MCF 10A (cell line): ENCODE data around the gene DLX3. TPM values are rescaled to one million over a fixed set of nuclear protein-coding genes. Genes with fewer than 3 reads are reported as not detected.

ENCODE experiments used
- BruUV-seq: library from RNA; stranded (reverse); fragments of 400-500 nt; replicated peaks from 2 replicates; lab custom pipeline; 2021; lab: Mats Ljungman, UMichigan
- CTCF ChIA-PET: fragments of 300-600 bp; sonication (Branson Sonifier 250); formaldehyde crosslinking; extraction: SDS; loops from one replicate; lab custom pipeline; 2021; ENCODE audit warnings: antibody characterized with exemption, inconsistent platforms; lab: Yijun Ruan, JAX
- POLR2A ChIA-PET: fragments of 300-600, 350-650 bp; sonication (Branson Sonifier 250); formaldehyde crosslinking; extraction: SDS; loops from one replicate; lab custom pipeline; 2020; ENCODE audit warnings: antibody characterized with exemption, inconsistent platforms; lab: Yijun Ruan, JAX
- DNase-seq: peaks from one replicate; pipeline ENCODE4 v3.0.0-alpha.2; 2018; ENCODE audit not compliant: unreplicated experiment
- H3K27ac Mint-ChIP-seq: one replicate; pipeline ENCODE4 v1.8.0; 2022; ENCODE audit warnings: mild to moderate bottlenecking, low read depth, mixed read lengths; ENCODE audit not compliant: unreplicated experiment
- H3K27me3 Mint-ChIP-seq: one replicate; pipeline ENCODE4 v1.8.0; 2022; ENCODE audit warnings: mixed read lengths; ENCODE audit not compliant: insufficient read depth, unreplicated experiment
- H3K36me3 Mint-ChIP-seq: one replicate; pipeline ENCODE4 v1.8.0; 2022; ENCODE audit warnings: mild to moderate bottlenecking, moderate library complexity, mixed read lengths; ENCODE audit not compliant: insufficient read depth, unreplicated experiment
- H3K4me1 Mint-ChIP-seq: one replicate; pipeline ENCODE4 v1.8.0; 2022; ENCODE audit warnings: mixed read lengths; ENCODE audit not compliant: insufficient read depth, unreplicated experiment
- H3K4me3 Mint-ChIP-seq: one replicate; pipeline ENCODE4 v1.8.0; 2022; ENCODE audit warnings: mild to moderate bottlenecking, moderate library complexity, mixed read lengths; ENCODE audit not compliant: unreplicated experiment
- H3K9me3 Mint-ChIP-seq: one replicate; pipeline ENCODE4 v1.8.0; 2022; ENCODE audit warnings: mixed read lengths; ENCODE audit not compliant: unreplicated experiment
- intact Hi-C: fragments of 100-400 bp; cut with micrococcal nuclease; formaldehyde crosslinking; loops from 2 replicates; pipeline ENCODE4 v1.14.1; 2022
- total RNA-seq: library from RNA; stranded (reverse); gene quantifications from 2 replicates; pipeline ENCODE4 v1.2.3, GENCODE V29; 2022
- TF ChIP-seq, protein P1 (sequence below): fragments of 200-600 bp; IDR thresholded peaks from one replicate; pipeline ENCODE4 v1.8.0; 2022; ENCODE audit warnings: antibody characterized with exemption, mild to moderate bottlenecking; ENCODE audit not compliant: unreplicated experiment

Gene DLX3
- total RNA-seq, 1 experiment from 2014 or later: not detected

DNA sequence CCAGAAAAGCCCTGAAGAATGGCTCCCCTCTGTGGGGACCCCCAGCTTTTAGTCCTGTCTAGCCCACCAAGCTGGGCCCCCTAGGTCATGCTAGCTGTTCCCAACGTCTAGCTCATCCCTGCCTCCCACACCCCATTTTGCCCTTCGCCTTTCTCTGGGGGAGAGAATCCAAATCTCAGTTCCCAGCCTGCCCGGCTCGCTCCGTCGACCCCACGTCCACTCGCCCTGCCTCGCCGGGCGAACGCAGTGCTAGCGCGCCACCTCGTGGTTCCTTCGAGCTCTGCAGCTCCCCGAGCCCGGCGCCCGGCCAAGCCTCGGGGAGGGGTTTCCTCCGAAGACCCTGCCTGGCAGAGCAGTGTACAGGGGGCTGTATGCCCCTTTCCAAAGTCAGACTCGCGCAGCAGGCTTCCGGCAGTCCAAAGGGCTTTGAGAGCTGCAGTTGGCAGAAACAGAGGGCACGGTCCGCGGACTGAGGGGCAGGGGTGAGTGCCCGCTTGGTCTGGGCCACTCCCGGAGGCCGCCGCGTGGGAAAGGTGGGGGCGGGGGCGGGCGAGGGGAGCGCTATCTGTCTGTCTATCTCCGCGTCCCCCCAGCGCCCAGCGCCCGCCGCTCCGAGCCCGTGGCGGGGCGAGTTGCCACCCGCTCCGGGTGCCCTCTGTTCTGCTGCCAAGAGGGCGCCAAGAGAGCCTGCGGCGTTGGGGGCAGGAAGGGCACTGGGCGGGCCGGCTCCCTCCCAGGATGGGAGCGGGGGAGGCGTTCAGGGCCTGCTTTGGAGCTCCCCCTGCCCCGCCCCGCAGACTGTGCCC lies 1.7 kb upstream of the DLX3 start:
- Mint-ChIP-seq H3K4me3 (peak overlapping the region; percentile 61), H3K27ac (peak overlapping the region; percentile 37), H3K4me1 (peaks cover 24% of the 10 kb centered on the region), H3K36me3 (peaks cover 5% of the 10 kb centered on the region), H3K9me3 (no peaks in the 10 kb centered on the region), H3K27me3 (peaks cover 83% of the 10 kb centered on the region)
- ChIA-PET CTCF (interaction anchor here (0.6 to 7.8 kb wide), 65 partner anchors 8 to 1063 kb away, joined by 3 to 241 read pairs (median 5); no protein-coding TSS in a partner anchor), POLR2A (interaction anchor here (0.7 to 3.2 kb wide), 6 partner anchors 9 to 139 kb away, joined by 3 to 12 read pairs (median 5); no protein-coding TSS in a partner anchor)
- TF ChIP-seq, protein P1, sequence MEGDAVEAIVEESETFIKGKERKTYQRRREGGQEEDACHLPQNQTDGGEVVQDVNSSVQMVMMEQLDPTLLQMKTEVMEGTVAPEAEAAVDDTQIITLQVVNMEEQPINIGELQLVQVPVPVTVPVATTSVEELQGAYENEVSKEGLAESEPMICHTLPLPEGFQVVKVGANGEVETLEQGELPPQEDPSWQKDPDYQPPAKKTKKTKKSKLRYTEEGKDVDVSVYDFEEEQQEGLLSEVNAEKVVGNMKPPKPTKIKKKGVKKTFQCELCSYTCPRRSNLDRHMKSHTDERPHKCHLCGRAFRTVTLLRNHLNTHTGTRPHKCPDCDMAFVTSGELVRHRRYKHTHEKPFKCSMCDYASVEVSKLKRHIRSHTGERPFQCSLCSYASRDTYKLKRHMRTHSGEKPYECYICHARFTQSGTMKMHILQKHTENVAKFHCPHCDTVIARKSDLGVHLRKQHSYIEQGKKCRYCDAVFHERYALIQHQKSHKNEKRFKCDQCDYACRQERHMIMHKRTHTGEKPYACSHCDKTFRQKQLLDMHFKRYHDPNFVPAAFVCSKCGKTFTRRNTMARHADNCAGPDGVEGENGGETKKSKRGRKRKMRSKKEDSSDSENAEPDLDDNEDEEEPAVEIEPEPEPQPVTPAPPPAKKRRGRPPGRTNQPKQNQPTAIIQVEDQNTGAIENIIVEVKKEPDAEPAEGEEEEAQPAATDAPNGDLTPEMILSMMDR: peak; percentile 99
- BruUV-seq: no TSS peak
- DNase-seq: peak; percentile 45
- intact Hi-C loops: loop anchor here (1.0 to 5.0 kb wide), 2 partner anchors 44 to 289 kb away; partner anchors contain the start of gene SLC35B1

DNA sequence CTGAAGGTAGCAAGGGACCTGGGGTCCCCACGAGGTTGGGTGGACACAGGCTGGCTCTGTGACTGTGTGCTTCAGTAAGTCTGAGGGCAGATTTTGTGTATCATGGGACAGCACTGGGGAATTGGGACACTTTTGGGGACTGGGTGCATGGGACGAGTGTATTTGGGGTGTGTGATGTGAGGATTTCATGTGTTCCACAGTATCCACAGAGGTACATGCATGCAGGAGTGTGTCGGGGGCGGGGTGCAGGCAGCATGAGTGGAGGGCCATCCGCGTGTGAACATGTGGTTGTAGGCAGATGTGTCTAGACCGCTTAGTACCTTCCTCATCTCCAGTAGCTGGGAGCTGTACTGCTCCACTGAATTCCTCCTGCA lies 1.1 kb upstream of the DLX3 start:
- DNase-seq: no peak
- Mint-ChIP-seq H3K36me3 (peaks cover 3% of the 10 kb centered on the region), H3K4me1 (peaks cover 24% of the 10 kb centered on the region), H3K27ac (peak overlapping the region; percentile 37), H3K9me3 (no peaks in the 10 kb centered on the region), H3K4me3 (peak overlapping the region; percentile 61), H3K27me3 (peaks cover 78% of the 10 kb centered on the region)
- BruUV-seq: no TSS peak
- TF ChIP-seq, protein P1: no peak
- CTCF ChIA-PET: interaction anchor here (0.6 to 7.8 kb wide), 36 partner anchors 8 to 541 kb away, joined by 3 to 241 read pairs (median 7); no protein-coding TSS in a partner anchor
- intact Hi-C loops: loop anchor here (1.0 to 5.0 kb wide), 2 partner anchors 44 to 289 kb away; partner anchors contain the start of gene SLC35B1
- POLR2A ChIA-PET: interaction anchor here (0.6 to 3.2 kb wide), 6 partner anchors 10 to 138 kb away, joined by 3 to 12 read pairs (median 5); no protein-coding TSS in a partner anchor

DNA sequence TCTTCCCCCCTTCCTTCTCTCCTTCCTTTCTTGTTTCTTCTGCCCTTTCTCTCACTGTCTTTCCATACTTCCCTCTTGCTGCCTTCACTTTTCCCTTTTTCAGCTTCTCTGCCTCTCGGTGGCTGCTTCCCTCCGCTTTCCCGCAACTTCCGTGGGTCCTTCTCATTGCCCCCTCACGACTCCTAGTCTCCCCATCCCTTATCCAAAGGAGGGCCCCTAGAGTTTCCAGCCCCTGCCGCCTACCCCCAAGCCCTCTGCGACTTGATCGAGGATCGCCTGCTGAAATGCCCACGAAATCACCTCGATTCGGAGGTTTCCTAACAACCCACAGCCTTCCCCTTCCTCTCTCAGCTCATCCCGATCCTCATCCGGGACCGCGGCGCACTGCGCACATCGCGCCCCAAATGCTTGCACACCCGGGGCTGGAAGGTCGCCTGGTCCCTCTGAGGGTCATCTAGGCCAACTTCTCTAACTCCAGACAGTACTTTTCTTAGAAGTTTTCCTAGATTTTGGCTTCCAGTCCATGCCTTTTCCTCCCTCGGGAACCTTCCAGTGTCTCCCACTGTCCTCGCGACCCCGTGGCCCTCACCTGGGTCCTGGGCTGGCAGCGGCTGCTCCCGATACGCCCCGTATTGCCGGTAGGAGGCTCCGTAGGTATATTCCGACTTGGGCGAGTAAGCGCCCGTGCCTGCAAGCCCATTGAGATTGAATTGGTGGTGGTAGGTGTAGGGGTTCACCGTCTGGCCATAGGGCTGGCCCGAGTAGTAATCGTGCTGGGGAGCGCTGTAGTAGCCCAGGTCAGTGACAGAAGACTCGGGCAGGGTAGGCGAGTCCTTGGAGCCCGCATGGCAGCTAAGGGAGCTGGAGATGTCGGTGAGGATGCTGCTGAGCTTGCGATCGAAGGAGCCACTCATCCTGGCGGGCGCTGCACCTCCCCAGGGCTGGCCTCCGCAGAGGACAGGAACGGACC lies 654 bp downstream of the DLX3 start:
- TF ChIP-seq, protein P1: no peak
- POLR2A ChIA-PET: interaction anchor here (0.6 to 1.7 kb wide), 4 partner anchors 10 to 127 kb away, joined by 3 to 6 read pairs (median 5); no protein-coding TSS in a partner anchor
- Mint-ChIP-seq H3K4me3 (peak overlapping the region; percentile 48), H3K27me3 (peaks cover 62% of the 10 kb centered on the region), H3K27ac (no peak overlapping the region), H3K9me3 (no peaks in the 10 kb centered on the region), H3K4me1 (peaks cover 24% of the 10 kb centered on the region), H3K36me3 (no peaks in the 10 kb centered on the region)
- CTCF ChIA-PET: interaction anchor here (0.6 to 7.8 kb wide), 10 partner anchors 7 to 568 kb away, joined by 3 to 241 read pairs (median 38); no protein-coding TSS in a partner anchor
- intact Hi-C loops: loop anchor here (5.0 kb wide), 1 partner anchor 287 kb away; the partner anchor contains the start of gene SLC35B1
- BruUV-seq: no TSS peak
- no peak for DNase-seq
